KMS-11 (cell line): ENCODE results near the gene TM9SF4.

Experiments
- H2AFZ ChIP-seq: fragments of 200-600 bp; sonication (generic); 2 replicates; pipeline ENCODE4 v1.6.1; 2016; ENCODE audit warnings: antibody characterized with exemption, mixed run types, low read depth
- H3K27ac ChIP-seq: fragments of 200-600 bp; sonication (generic); 2 replicates; pipeline ENCODE4 v1.6.1; 2016; ENCODE audit warnings: mild to moderate bottlenecking, mixed run types
- H3K27me3 ChIP-seq: fragments of 200-600 bp; sonication (generic); 2 replicates; pipeline ENCODE4 v1.6.1; 2017; ENCODE audit warnings: mild to moderate bottlenecking, low read depth, mixed run types, moderate library complexity; ENCODE audit not compliant: insufficient read depth
- H3K36me3 ChIP-seq: fragments of 200-600 bp; sonication (generic); 2 replicates; pipeline ENCODE4 v1.6.1; 2017; ENCODE audit warnings: mild to moderate bottlenecking, mixed run types; ENCODE audit not compliant: insufficient read depth
- H3K4me1 ChIP-seq: fragments of 200-600 bp; sonication (generic); 2 replicates; pipeline ENCODE4 v1.6.1; 2016; ENCODE audit warnings: mild to moderate bottlenecking, low read depth, mixed run types; ENCODE audit not compliant: poor library complexity, severe bottlenecking
- H3K4me2 ChIP-seq: fragments of 200-600 bp; sonication (generic); 2 replicates; pipeline ENCODE4 v1.7.0; 2016; ENCODE audit warnings: mild to moderate bottlenecking, mixed run types
- H3K4me3 ChIP-seq: fragments of 200-600 bp; sonication (generic); IDR thresholded peaks from 2 replicates; pipeline ENCODE4 v1.6.1; 2017; ENCODE audit warnings: low read depth, low read length, mixed read lengths; ENCODE audit not compliant: insufficient read depth
- H3K79me2 ChIP-seq: fragments of 200-600 bp; sonication (generic); 2 replicates; pipeline ENCODE4 v1.6.1; 2016; ENCODE audit warnings: low read depth, mixed run types; ENCODE audit not compliant: insufficient read depth
- H3K9ac ChIP-seq: fragments of 200-600 bp; sonication (generic); 2 replicates; pipeline ENCODE4 v1.6.1; 2016; ENCODE audit warnings: mild to moderate bottlenecking, mixed run types
- H4K20me1 ChIP-seq: fragments of 200-600 bp; sonication (generic); 2 replicates; pipeline ENCODE4 v1.6.1; 2016; ENCODE audit warnings: mild to moderate bottlenecking, mixed run types; ENCODE audit not compliant: insufficient read depth
- CTCF ChIP-seq: fragments of 200-600 bp; sonication (generic); conservative IDR thresholded peaks from 2 replicates; pipeline ENCODE4 v1.6.1; 2017; ENCODE audit warnings: low read depth, mild to moderate bottlenecking, antibody characterized with exemption, low read length, moderate library complexity, mixed read lengths

Gene TM9SF4

DNA sequence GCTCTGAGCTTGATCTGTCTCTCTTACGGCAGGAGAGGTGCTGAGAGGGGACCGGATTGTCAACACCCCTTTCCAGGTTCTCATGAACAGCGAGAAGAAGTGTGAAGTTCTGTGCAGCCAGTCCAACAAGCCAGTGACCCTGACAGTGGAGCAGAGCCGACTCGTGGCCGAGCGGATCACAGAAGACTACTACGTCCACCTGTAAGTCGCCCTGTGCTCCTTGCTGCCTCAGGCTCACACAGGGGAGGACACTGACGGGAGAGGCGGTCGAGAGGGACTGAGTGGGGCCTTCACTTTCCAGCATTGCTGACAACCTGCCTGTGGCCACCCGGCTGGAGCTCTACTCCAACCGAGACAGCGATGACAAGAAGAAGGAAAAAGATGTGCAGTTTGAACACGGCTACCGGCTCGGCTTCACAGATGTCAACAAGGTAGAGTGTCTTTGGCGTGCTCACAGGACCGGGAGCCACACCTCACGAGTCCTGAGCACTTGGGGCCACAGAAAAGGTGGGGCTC, 32.0 kb downstream of the TM9SF4 start:
- H3K36me3 ChIP-seq = peaks cover 21% of the 10 kb centered on the region; the same call in 1 of the 2 replicates

DNA sequence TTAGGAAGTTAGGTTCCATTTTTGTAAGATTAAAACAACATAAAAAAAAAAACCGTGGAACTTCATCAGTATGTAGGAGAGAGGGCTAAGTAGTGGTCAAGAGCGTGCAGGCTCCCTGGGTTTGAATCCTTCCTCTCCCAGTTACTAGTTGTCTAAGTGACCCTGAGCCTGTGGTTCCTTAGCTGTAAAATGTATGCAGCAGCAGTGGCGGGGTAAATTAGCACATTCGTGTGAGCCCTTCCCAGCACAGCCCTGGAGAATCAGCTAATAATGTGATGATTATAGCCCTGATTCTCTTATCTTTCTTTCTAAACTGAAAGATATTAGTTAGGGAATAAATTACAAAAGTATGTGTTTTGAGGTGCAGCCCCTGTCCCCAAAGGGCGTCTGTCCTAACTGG, 32.6 kb downstream of the TM9SF4 start:
- H3K4me2 ChIP-seq = no peak overlapping the region
- no peaks in the 10 kb centered on the region for H3K79me2 ChIP-seq
- no peak overlapping the region for H3K4me3 ChIP-seq
- TF ChIP-seq CTCF = no peak
- peaks cover 23% of the 10 kb centered on the region; the same call in 1 of the 2 replicates for H3K36me3 ChIP-seq
- H4K20me1 ChIP-seq = no peaks in the 10 kb centered on the region
- H3K9ac ChIP-seq = no peak overlapping the region
- no peak overlapping the region for H2AFZ ChIP-seq
- no peaks in the 10 kb centered on the region for H3K27me3 ChIP-seq
- H3K27ac ChIP-seq = no peak overlapping the region
- H3K4me1 ChIP-seq = no peaks in the 10 kb centered on the region

More for the DNA sequence above, 32.0 kb downstream of the TM9SF4 start:
- H3K4me2 ChIP-seq = no peak overlapping the region
- no peaks in the 10 kb centered on the region for H3K27me3 ChIP-seq
- no peaks in the 10 kb centered on the region for H4K20me1 ChIP-seq
- H3K4me3 ChIP-seq = no peak overlapping the region
- H3K4me1 ChIP-seq = no peaks in the 10 kb centered on the region
- H3K9ac ChIP-seq = no peak overlapping the region
- TF ChIP-seq CTCF = no peak
- no peak overlapping the region for H3K27ac ChIP-seq
- no peak overlapping the region for H2AFZ ChIP-seq
- H3K79me2 ChIP-seq = no peaks in the 10 kb centered on the region

DNA sequence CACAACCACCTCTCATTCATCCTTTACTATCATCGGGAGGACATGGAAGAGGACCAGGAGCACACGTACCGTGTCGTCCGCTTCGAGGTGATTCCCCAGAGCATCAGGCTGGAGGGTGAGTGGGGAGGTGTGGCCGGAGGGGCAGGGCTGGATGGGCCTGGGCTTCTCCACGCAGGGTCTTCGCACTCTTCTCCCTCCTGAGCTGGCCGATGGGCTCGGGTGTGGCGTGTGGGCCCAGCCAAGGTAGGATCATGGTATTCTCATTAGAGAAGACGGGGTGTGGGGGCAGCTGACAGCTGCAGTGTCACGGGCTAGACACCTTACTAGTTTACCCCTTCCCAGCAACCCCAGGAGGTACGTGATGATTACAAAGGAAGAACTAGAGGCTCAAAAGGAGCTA, 33.5 kb downstream of the TM9SF4 start:
- no peaks in the 10 kb centered on the region for H3K27me3 ChIP-seq
- H3K79me2 ChIP-seq = no peaks in the 10 kb centered on the region
- H3K9ac ChIP-seq = no peak overlapping the region
- no peak overlapping the region for H2AFZ ChIP-seq
- no peak overlapping the region for H3K4me2 ChIP-seq
- no peaks in the 10 kb centered on the region for H4K20me1 ChIP-seq
- H3K4me1 ChIP-seq = no peaks in the 10 kb centered on the region
- no peak overlapping the region for H3K27ac ChIP-seq
- peaks cover 26% of the 10 kb centered on the region; the same call in 1 of the 2 replicates for H3K36me3 ChIP-seq
- no peak overlapping the region for H3K4me3 ChIP-seq
- TF ChIP-seq CTCF = no peak

DNA sequence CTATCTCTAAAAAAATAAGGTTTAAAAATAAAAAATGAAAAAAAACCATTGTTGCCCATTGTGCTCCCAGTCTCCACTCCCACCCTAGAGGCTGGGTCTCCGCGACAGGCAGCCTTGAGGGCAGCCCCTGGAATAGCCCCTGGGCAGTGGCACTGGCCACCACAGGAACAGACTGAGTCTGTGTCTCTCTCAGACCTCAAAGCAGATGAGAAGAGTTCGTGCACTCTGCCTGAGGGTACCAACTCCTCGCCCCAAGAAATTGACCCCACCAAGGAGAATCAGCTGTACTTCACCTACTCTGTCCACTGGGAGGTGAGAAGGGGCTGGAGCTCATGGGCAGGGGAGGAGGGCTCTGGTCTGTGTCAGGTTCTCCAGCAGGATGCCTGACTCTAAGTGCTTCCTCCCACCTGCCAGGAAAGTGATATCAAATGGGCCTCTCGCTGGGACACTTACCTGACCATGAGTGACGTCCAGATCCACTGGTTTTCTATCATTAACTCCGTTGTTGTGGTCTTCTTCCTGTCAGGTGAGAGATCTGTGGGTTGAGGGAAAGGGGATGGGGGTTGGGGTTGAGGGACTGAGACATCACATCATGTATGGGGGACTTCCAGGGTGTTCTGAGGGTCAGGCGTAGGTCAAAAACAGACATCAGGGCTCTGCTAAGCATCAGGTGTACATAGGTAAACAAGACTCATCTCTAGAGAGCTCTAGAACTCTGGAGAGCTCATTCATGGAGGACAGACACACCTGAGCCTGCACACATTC, 35.6 kb downstream of the TM9SF4 start:
- TF ChIP-seq CTCF = no peak
- Histone ChIP-seq H3K79me2 (no peaks in the 10 kb centered on the region), H3K4me3 (no peak overlapping the region), H2AFZ (no peak overlapping the region), H3K27me3 (no peaks in the 10 kb centered on the region), H4K20me1 (no peaks in the 10 kb centered on the region), H3K4me1 (no peaks in the 10 kb centered on the region), H3K27ac (no peak overlapping the region), H3K36me3 (peaks cover 29% of the 10 kb centered on the region; the same call in 1 of the 2 replicates), H3K4me2 (no peak overlapping the region), H3K9ac (no peak overlapping the region)
